ENCODE data around the gene HDAC4.

DNA sequence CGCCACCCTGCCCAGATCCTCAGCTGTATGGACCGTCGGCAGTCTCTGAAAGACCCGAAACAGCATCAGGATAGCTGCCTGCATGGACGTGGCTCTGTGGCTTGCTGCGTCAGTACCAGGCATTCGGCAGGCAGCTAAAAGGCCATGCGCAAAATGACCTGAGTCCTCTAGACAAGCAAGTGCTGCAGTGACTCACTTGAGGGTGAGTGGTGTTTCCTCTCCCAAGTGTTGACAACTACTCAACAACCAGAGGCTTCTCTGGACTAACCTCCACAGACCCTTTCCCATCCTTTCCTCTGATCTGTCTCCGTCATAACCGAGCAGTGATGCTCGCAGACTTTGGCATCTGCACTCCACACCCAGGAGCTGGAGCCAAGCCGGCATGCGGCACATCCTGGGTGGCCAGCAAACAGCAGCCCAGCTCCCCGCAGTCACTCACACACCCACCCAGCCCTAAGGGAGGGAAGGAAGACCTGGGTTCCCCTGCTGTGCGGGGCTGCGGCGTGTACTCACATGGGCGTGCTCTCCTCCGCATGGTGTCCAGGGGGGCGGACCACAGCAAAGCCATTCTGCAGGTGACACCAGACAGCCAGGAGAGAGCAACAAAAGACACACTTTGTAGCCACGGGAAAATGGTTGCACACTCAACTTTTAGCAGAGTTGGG lies 313.6 kb downstream of the HDAC4 start:
- TF ChIP-seq, protein P1, sequence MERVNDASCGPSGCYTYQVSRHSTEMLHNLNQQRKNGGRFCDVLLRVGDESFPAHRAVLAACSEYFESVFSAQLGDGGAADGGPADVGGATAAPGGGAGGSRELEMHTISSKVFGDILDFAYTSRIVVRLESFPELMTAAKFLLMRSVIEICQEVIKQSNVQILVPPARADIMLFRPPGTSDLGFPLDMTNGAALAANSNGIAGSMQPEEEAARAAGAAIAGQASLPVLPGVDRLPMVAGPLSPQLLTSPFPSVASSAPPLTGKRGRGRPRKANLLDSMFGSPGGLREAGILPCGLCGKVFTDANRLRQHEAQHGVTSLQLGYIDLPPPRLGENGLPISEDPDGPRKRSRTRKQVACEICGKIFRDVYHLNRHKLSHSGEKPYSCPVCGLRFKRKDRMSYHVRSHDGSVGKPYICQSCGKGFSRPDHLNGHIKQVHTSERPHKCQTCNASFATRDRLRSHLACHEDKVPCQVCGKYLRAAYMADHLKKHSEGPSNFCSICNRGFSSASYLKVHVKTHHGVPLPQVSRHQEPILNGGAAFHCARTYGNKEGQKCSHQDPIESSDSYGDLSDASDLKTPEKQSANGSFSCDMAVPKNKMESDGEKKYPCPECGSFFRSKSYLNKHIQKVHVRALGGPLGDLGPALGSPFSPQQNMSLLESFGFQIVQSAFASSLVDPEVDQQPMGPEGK (tag by site-specific recombination; IDR thresholded peaks at IDR 0.05) = no peak
- TF ChIP-seq, protein P2, sequence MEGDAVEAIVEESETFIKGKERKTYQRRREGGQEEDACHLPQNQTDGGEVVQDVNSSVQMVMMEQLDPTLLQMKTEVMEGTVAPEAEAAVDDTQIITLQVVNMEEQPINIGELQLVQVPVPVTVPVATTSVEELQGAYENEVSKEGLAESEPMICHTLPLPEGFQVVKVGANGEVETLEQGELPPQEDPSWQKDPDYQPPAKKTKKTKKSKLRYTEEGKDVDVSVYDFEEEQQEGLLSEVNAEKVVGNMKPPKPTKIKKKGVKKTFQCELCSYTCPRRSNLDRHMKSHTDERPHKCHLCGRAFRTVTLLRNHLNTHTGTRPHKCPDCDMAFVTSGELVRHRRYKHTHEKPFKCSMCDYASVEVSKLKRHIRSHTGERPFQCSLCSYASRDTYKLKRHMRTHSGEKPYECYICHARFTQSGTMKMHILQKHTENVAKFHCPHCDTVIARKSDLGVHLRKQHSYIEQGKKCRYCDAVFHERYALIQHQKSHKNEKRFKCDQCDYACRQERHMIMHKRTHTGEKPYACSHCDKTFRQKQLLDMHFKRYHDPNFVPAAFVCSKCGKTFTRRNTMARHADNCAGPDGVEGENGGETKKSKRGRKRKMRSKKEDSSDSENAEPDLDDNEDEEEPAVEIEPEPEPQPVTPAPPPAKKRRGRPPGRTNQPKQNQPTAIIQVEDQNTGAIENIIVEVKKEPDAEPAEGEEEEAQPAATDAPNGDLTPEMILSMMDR (tag by site-specific recombination; IDR thresholded peaks at IDR 0.05) = no peak
- TF ChIP-seq ZNF558 (tag by site-specific recombination; IDR thresholded peaks at IDR 0.05) (no peak), SETDB1 (IDR thresholded peaks at IDR 0.05; ENCODE audit: insufficient read length, low read length) (no peak), ZNF664 (tag by site-specific recombination; IDR thresholded peaks at IDR 0.05) (no peak)
- TF ChIP-seq, protein P3, sequence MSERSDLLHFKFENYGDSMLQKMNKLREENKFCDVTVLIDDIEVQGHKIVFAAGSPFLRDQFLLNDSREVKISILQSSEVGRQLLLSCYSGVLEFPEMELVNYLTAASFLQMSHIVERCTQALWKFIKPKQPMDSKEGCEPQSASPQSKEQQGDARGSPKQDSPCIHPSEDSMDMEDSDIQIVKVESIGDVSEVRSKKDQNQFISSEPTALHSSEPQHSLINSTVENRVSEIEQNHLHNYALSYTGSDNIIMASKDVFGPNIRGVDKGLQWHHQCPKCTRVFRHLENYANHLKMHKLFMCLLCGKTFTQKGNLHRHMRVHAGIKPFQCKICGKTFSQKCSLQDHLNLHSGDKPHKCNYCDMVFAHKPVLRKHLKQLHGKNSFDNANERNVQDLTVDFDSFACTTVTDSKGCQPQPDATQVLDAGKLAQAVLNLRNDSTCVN (tag by site-specific recombination; optimal IDR thresholded peaks at IDR 0.05) = no peak
- TF ChIP-seq, protein P4, sequence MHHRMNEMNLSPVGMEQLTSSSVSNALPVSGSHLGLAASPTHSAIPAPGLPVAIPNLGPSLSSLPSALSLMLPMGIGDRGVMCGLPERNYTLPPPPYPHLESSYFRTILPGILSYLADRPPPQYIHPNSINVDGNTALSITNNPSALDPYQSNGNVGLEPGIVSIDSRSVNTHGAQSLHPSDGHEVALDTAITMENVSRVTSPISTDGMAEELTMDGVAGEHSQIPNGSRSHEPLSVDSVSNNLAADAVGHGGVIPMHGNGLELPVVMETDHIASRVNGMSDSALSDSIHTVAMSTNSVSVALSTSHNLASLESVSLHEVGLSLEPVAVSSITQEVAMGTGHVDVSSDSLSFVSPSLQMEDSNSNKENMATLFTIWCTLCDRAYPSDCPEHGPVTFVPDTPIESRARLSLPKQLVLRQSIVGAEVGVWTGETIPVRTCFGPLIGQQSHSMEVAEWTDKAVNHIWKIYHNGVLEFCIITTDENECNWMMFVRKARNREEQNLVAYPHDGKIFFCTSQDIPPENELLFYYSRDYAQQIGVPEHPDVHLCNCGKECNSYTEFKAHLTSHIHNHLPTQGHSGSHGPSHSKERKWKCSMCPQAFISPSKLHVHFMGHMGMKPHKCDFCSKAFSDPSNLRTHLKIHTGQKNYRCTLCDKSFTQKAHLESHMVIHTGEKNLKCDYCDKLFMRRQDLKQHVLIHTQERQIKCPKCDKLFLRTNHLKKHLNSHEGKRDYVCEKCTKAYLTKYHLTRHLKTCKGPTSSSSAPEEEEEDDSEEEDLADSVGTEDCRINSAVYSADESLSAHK (tag by site-specific recombination; IDR thresholded peaks at IDR 0.05) = no peak
